Measurements from ENCODE around the gene OR10J4. TPM values are rescaled to one million over a fixed set of nuclear protein-coding genes. Genes with fewer than 3 reads are reported as not detected.
"Not testable (repeated sequence)": the region's sequence is repeated elsewhere in the genome, so short reads cannot be mapped to it uniquely, and the experiment has no call there.

The OR10J4 gene
- polyA plus RNA-seq, 6 donors from 2014 or later = not detected

DNA sequence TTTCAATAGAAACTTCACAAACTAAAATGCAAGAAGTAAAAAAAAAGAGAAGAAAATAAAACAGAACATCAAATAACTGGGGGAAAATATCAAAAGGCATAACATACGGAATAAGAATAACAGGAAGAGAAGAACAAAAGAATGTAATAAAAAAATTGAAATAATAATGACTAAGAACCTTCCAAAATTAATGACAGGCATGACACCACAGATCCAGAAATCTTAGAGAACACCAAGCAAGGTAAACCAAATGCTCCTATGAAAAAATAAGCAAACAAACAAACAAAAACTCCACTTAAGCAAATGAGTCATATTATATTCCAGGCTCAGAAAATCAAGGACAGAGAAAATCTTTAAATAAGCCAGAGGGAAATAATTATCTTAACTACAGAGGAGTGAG lies 16.2 kb downstream of the OR10J4 start:
- H3K9me3 Mint-ChIP-seq = peaks cover 6 to 33% (median 16%) of the 10 kb centered on the region in 7 donors
- H3K4me3 Mint-ChIP-seq = no peak overlapping the region
- H3K27me3 Mint-ChIP-seq = peaks cover 0 to 8% (median 0%) of the 10 kb centered on the region in 3 donors
- ATAC-seq (ENCODE audit: low read depth in 2 of 2) (no peak), DNase-seq (no peak)
- peak overlapping the region in 1 of 6 donors; percentile 6 for H3K27ac Mint-ChIP-seq
- H3K36me3 Mint-ChIP-seq = peaks cover 0 to 8% of the 10 kb centered on the region in 2 donors
- H3K4me1 Mint-ChIP-seq = no peaks in the 10 kb centered on the region

DNA sequence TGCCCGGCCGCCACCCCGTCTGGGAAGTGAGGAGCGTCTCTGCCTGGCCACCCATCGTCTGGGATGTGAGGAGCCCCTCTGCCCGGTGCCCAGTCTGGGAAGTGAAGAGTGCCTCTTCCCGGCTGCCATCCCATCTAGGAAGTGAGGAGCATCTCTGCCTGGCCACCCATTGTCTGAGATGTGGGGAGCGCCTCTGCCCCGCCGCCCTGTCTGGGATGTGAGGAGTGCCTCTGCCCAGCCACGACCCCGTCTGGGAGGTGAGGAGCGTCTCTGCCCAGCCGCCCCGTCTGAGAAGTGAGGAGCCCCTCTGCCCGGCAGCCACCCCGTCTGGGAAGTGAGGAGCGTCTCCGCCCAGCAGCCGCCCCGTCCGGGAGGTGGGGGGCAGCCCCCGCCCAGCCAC lies 17.6 kb downstream of the OR10J4 start:
- H3K9me3 Mint-ChIP-seq = peaks cover 10 to 41% (median 19%) of the 10 kb centered on the region in 7 donors
- not testable (repeated sequence) for DNase-seq; H3K4me1 Mint-ChIP-seq; H3K36me3 Mint-ChIP-seq; H3K27ac Mint-ChIP-seq; ATAC-seq (ENCODE audit: low read depth in 2 of 2); H3K27me3 Mint-ChIP-seq; H3K4me3 Mint-ChIP-seq

DNA sequence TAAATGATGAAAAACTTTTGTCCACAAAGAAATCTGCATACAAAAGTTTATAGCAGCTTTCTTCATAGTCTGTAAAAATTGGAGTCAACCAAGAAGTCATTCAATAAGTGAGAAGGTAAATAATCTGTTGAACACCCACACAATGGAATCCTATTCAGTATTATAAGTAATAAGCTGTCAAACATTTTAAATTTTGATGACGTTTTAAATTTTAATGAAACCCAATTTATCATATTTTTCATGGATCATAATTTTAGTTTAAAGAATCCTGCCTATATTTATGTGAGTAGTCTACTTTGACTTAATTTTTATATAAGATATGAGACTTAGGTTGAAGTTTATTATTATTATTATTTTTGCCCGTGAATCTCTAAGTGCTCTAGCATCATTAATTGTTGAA lies 27.5 kb downstream of the OR10J4 start:
- Mint-ChIP-seq H3K27ac (no peak overlapping the region), H3K9me3 (peaks cover 12 to 33% (median 26%) of the 10 kb centered on the region in 7 donors), H3K36me3 (peaks cover 10% of the 10 kb centered on the region in 2 donors)

DNA sequence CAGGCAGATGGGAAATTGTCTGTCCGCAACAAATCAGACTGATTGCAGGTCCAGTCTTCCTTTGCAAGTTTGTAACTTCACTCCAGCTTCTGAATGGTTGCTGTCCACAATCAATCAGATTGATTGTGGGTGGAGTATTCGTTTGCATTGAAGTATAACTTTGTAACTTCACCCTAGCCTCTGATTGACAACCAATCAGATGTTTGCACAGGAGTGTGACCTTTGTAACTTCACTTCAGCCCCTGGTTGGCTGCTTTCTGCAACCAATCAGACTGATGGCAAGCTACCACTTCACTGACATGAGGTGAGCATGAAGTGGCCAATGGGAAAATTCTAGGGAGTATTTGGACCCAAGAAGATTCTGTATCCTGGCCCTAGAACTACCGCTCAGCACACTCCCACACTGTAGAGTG lies 33.2 kb downstream of the OR10J4 start:
- Mint-ChIP-seq H3K4me1 (no peaks in the 10 kb centered on the region), H3K36me3 (peaks cover 10% of the 10 kb centered on the region in 2 donors), H3K9me3 (peaks cover 12 to 33% (median 19%) of the 10 kb centered on the region in 7 donors), H3K27me3 (peaks cover 10 to 16% (median 12%) of the 10 kb centered on the region in 3 donors), H3K27ac (no peak overlapping the region), H3K4me3 (no peak overlapping the region)
- DNase-seq (no peak), ATAC-seq (ENCODE audit: low read depth in 2 of 2) (no peak)

More for the DNA sequence above, 27.5 kb downstream of the OR10J4 start:
- no peak overlapping the region for H3K4me3 Mint-ChIP-seq
- no peaks in the 10 kb centered on the region for H3K4me1 Mint-ChIP-seq
- ATAC-seq (ENCODE audit: low read depth in 2 of 2) (no peak), DNase-seq (no peak)
- H3K27me3 Mint-ChIP-seq = peaks cover 0 to 5% (median 0%) of the 10 kb centered on the region in 3 donors

DNA sequence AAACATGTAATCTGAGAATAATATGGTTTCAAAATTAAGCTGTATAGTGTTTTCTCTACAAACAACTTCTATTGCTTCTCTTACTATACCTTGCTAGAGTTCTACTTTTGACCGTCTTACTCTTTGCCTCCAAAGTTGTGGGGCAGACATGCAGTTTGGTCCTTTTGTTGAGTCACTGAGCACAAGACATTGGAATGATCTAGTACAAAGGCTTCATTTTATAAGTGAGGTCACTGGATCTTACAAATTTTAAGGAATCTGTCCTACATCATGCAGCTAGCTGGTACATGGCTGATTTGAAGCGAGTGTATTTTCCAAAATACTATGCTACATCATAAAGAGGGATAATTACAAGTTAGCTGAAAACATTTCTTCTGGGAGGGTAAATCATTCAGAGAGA lies 36.3 kb downstream of the OR10J4 start:
- Mint-ChIP-seq H3K27me3 (peaks cover 16 to 31% (median 18%) of the 10 kb centered on the region in 3 donors), H3K4me1 (no peaks in the 10 kb centered on the region), H3K27ac (no peak overlapping the region), H3K4me3 (no peak overlapping the region), H3K9me3 (peaks cover 2 to 7% (median 4%) of the 10 kb centered on the region in 7 donors), H3K36me3 (no peaks in the 10 kb centered on the region)
- no peak for ATAC-seq (ENCODE audit: low read depth in 2 of 2)
- DNase-seq = no peak

DNA sequence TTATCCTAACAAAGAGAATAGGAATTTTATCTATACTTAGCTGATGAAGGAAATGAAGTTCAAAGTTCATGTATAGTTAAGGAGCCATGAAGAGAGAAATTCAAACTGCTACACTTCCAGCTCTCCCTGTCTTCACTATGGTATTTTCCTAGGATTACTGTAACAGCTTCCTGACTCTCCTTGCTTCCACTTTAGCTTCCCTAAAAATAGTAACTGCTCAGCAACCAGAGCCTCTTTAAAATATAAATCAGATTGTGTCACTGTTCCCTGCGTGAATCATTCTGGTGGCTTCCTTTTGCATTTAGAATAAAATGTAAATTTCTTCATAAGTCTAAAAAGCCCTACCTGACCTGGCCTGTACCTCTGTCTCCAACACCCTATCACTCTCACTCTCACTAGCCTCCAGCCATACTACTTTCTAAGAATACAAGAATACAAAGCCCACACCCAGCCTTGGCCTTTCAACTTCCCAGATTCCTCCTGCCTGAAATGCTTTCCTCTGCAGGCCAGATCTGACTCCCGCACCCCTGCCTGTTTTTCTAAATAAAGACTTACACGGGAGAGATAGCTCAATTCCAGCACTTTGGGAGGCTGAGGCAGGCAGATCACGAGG lies 38.0 kb downstream of the OR10J4 start:
- no peak for ATAC-seq (ENCODE audit: low read depth in 2 of 2)
- Mint-ChIP-seq H3K9me3 (peaks cover 0 to 4% (median 2%) of the 10 kb centered on the region in 7 donors), H3K27ac (no peak overlapping the region), H3K36me3 (no peaks in the 10 kb centered on the region), H3K4me1 (no peaks in the 10 kb centered on the region), H3K27me3 (peaks cover 10 to 35% (median 20%) of the 10 kb centered on the region in 3 donors), H3K4me3 (no peak overlapping the region)
- no peak for DNase-seq

DNA sequence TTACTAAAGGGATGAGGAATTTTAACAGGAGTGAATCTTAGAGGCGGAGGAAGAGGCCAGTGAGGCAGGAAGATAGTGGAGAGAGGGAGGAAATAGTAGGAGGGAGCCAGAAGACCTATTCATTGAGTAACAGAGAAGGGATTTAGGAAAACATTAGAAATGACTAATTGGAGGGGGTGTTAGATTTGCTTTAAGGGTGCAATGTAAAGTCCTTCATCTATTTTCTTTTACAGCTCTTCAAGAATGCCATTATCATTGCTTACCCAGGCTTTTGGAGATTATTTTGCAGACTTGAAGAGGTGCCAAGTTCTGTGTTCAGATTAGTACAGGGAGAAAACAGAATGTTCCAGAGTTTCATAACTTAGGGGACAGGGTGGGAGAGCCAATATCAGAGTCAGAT lies 41.3 kb downstream of the OR10J4 start:
- Mint-ChIP-seq H3K4me1 (no peaks in the 10 kb centered on the region), H3K4me3 (no peak overlapping the region), H3K36me3 (no peaks in the 10 kb centered on the region), H3K27me3 (peaks cover 8 to 27% (median 10%) of the 10 kb centered on the region in 3 donors), H3K9me3 (peaks cover 0 to 2% (median 0%) of the 10 kb centered on the region in 7 donors), H3K27ac (no peak overlapping the region)
- DNase-seq = no peak
- ATAC-seq (ENCODE audit: low read depth in 2 of 2) = no peak

DNA sequence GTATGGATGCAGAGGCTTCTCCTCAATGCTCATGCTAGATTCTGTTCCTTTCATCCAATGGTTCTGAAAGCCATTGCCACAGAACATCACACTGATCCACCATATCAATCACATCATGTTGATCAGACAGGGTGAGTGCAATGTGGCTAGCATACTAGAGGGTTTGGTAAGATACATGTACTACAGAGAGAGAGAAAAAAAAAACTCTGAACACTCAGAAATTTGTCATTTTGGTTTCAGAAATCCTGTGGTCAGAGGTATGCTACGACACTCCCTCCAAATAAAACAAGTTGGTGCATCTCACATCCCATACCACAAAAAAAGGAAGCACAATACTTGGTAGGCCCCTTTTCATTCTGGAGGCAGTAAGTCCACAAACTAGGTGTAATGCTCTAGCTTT lies 42.9 kb downstream of the OR10J4 start:
- no peak for DNase-seq
- no peak for ATAC-seq (ENCODE audit: low read depth in 2 of 2)
- H3K9me3 Mint-ChIP-seq = peaks cover 0 to 2% (median 0%) of the 10 kb centered on the region in 7 donors
- no peak overlapping the region for H3K4me3 Mint-ChIP-seq
- H3K27me3 Mint-ChIP-seq = peaks cover 8 to 25% (median 10%) of the 10 kb centered on the region in 3 donors
- no peak overlapping the region for H3K27ac Mint-ChIP-seq
- no peaks in the 10 kb centered on the region for H3K4me1 Mint-ChIP-seq
- H3K36me3 Mint-ChIP-seq = no peaks in the 10 kb centered on the region

Other genes with a start within 250 kb of the OR10J4 start
- gene ACKR1, start 227.3 kb upstream of the OR10J4 start, polyA plus RNA-seq (ENCODE audit: low read depth in 6 of 6) = not detected
- gene FCER1A, start 129.9 kb upstream of the OR10J4 start, polyA plus RNA-seq (ENCODE audit: low read depth in 6 of 6) = 1 to 10 TPM in 1 of 6 donors, under 1 TPM in 3, not detected in 2; 0.27 to 1.6 (median 0.49) TPM
- not detected for gene OR10J1, start 7.5 kb downstream of the OR10J4 start, polyA plus RNA-seq (ENCODE audit: low read depth in 6 of 6)
- gene OR10J5, start 103.8 kb downstream of the OR10J4 start, polyA plus RNA-seq (ENCODE audit: low read depth in 6 of 6) = not detected
- gene APCS, start 155.6 kb downstream of the OR10J4 start, polyA plus RNA-seq (ENCODE audit: low read depth in 6 of 6) = not detected

Data from naive B cell (primary cell).